Measurements from ENCODE around the gene NUDCD3. TPM values are rescaled to one million over a fixed set of nuclear protein-coding genes. Genes with fewer than 3 reads are reported as not detected.

Gene NUDCD3
- total RNA-seq, 1 donor from 2014 or later = 86.8 TPM

- Histone ChIP-seq H2AFZ (ENCODE audit: low read depth, low read length) (no peak overlapping the region), H3K36me3 (ENCODE audit: insufficient read depth, low read length) (peaks cover 2% of the 10 kb centered on the region), H3K79me2 (ENCODE audit: insufficient read depth, low read length) (no peaks in the 10 kb centered on the region), H3K4me1 (ENCODE audit: insufficient read depth, low read length) (peaks cover 46% of the 10 kb centered on the region), H3K27me3 (ENCODE audit: insufficient read depth, low read length) (no peaks in the 10 kb centered on the region), H3K9ac (ENCODE audit: low read length) (no peak overlapping the region), H4K20me1 (ENCODE audit: insufficient read depth, low read length) (no peaks in the 10 kb centered on the region), H3K27ac (ENCODE audit: low read depth, low read length) (peak overlapping the region; percentile 61), H3K9me3 (ENCODE audit: insufficient read depth, low read depth, low read length) (no peaks in the 10 kb centered on the region), H3K4me2 (ENCODE audit: low read length) (peak overlapping the region; percentile 64), H3K4me3 (ENCODE audit: insufficient read depth, low read depth, low read length) (no peak overlapping the region)
- Mint-ChIP-seq H3K4me3 (ENCODE audit: unreplicated experiment) (no peak overlapping the region), H3K27ac (ENCODE audit: unreplicated experiment) (no peak overlapping the region), H3K9me3 (ENCODE audit: unreplicated experiment) (no peaks in the 10 kb centered on the region), H3K27me3 (ENCODE audit: low read depth, unreplicated experiment) (peaks cover 21% of the 10 kb centered on the region), H3K4me1 (ENCODE audit: low read depth, unreplicated experiment) (peaks cover 31% of the 10 kb centered on the region), H3K36me3 (ENCODE audit: low read depth, unreplicated experiment) (peaks cover 6% of the 10 kb centered on the region)
- FAIRE-seq = no peak
- DNase-seq (ENCODE audit: low read depth) = no peak
- TF ChIP-seq CTCF (IDR thresholded peaks at IDR 0.05; ENCODE audit: insufficient read depth, low read depth, low read length) = no peak
- no peak for TF ChIP-seq EZH2 (IDR thresholded peaks at IDR 0.05; ENCODE audit: insufficient read depth, low read length)
Measured at GRCh38 chr7:44377681-44378421, 112.6 kb downstream of the NUDCD3 start.

GRCh38 chr7:44377134-44377463, 113.4 kb downstream of the NUDCD3 start:
- no peak overlapping the region for H3K4me3 ChIP-seq (ENCODE audit: insufficient read depth, low read depth, low read length)
- Mint-ChIP-seq H3K9me3 (ENCODE audit: unreplicated experiment) (no peaks in the 10 kb centered on the region), H3K4me1 (ENCODE audit: low read depth, unreplicated experiment) (peaks cover 23% of the 10 kb centered on the region), H3K27me3 (ENCODE audit: low read depth, unreplicated experiment) (peaks cover 21% of the 10 kb centered on the region), H3K27ac (ENCODE audit: unreplicated experiment) (no peak overlapping the region), H3K4me3 (ENCODE audit: unreplicated experiment) (no peak overlapping the region), H3K36me3 (ENCODE audit: low read depth, unreplicated experiment) (peaks cover 6% of the 10 kb centered on the region)
- H3K4me2 ChIP-seq (ENCODE audit: low read length) = no peak overlapping the region
- DNase-seq (ENCODE audit: low read depth) (no peak), FAIRE-seq (no peak)
- no peaks in the 10 kb centered on the region for H4K20me1 ChIP-seq (ENCODE audit: insufficient read depth, low read length)
- H2AFZ ChIP-seq (ENCODE audit: low read depth, low read length) = no peak overlapping the region
- no peaks in the 10 kb centered on the region for H3K9me3 ChIP-seq (ENCODE audit: insufficient read depth, low read depth, low read length)
- H3K79me2 ChIP-seq (ENCODE audit: insufficient read depth, low read length) = no peaks in the 10 kb centered on the region
- H3K27ac ChIP-seq (ENCODE audit: low read depth, low read length) = no peak overlapping the region
- H3K27me3 ChIP-seq (ENCODE audit: insufficient read depth, low read length) = no peaks in the 10 kb centered on the region
- H3K36me3 ChIP-seq (ENCODE audit: insufficient read depth, low read length) = peaks cover 2% of the 10 kb centered on the region
- H3K4me1 ChIP-seq (ENCODE audit: insufficient read depth, low read length) = peaks cover 40% of the 10 kb centered on the region
- no peak for TF ChIP-seq CTCF (IDR thresholded peaks at IDR 0.05; ENCODE audit: insufficient read depth, low read depth, low read length)
- TF ChIP-seq EZH2 (IDR thresholded peaks at IDR 0.05; ENCODE audit: insufficient read depth, low read length) = no peak
- H3K9ac ChIP-seq (ENCODE audit: low read length) = no peak overlapping the region

GRCh38 chr7:44376429-44377133, 113.9 kb downstream of the NUDCD3 start:
- H3K27ac Mint-ChIP-seq (ENCODE audit: unreplicated experiment) = peak overlapping the region; percentile 7
- DNase-seq (ENCODE audit: low read depth) (no peak), FAIRE-seq (no peak)
- Histone ChIP-seq H3K79me2 (ENCODE audit: insufficient read depth, low read length) (no peaks in the 10 kb centered on the region), H3K9me3 (ENCODE audit: insufficient read depth, low read depth, low read length) (no peaks in the 10 kb centered on the region), H3K27ac (ENCODE audit: low read depth, low read length) (no peak overlapping the region), H3K27me3 (ENCODE audit: insufficient read depth, low read length) (no peaks in the 10 kb centered on the region), H3K9ac (ENCODE audit: low read length) (no peak overlapping the region), H2AFZ (ENCODE audit: low read depth, low read length) (no peak overlapping the region), H3K4me2 (ENCODE audit: low read length) (no peak overlapping the region), H3K36me3 (ENCODE audit: insufficient read depth, low read length) (peaks cover 1% of the 10 kb centered on the region), H4K20me1 (ENCODE audit: insufficient read depth, low read length) (no peaks in the 10 kb centered on the region), H3K4me3 (ENCODE audit: insufficient read depth, low read depth, low read length) (no peak overlapping the region), H3K4me1 (ENCODE audit: insufficient read depth, low read length) (peaks cover 36% of the 10 kb centered on the region)
- peaks cover 21% of the 10 kb centered on the region for H3K27me3 Mint-ChIP-seq (ENCODE audit: low read depth, unreplicated experiment)
- TF ChIP-seq CTCF (IDR thresholded peaks at IDR 0.05; ENCODE audit: insufficient read depth, low read depth, low read length) (no peak), EZH2 (IDR thresholded peaks at IDR 0.05; ENCODE audit: insufficient read depth, low read length) (no peak)
- H3K9me3 Mint-ChIP-seq (ENCODE audit: unreplicated experiment) = no peaks in the 10 kb centered on the region
- peaks cover 6% of the 10 kb centered on the region for H3K36me3 Mint-ChIP-seq (ENCODE audit: low read depth, unreplicated experiment)
- peaks cover 23% of the 10 kb centered on the region for H3K4me1 Mint-ChIP-seq (ENCODE audit: low read depth, unreplicated experiment)
- peak overlapping the region; percentile 14 for H3K4me3 Mint-ChIP-seq (ENCODE audit: unreplicated experiment)
